ENCODE measurements around the gene TRERF1. TPM values are rescaled to one million over a fixed set of nuclear protein-coding genes. Genes with fewer than 3 reads are reported as not detected.

Gene TRERF1
- total RNA-seq, 4 donors from 2014 or later = 14.7 to 22.0 (median 19.0) TPM

DNA sequence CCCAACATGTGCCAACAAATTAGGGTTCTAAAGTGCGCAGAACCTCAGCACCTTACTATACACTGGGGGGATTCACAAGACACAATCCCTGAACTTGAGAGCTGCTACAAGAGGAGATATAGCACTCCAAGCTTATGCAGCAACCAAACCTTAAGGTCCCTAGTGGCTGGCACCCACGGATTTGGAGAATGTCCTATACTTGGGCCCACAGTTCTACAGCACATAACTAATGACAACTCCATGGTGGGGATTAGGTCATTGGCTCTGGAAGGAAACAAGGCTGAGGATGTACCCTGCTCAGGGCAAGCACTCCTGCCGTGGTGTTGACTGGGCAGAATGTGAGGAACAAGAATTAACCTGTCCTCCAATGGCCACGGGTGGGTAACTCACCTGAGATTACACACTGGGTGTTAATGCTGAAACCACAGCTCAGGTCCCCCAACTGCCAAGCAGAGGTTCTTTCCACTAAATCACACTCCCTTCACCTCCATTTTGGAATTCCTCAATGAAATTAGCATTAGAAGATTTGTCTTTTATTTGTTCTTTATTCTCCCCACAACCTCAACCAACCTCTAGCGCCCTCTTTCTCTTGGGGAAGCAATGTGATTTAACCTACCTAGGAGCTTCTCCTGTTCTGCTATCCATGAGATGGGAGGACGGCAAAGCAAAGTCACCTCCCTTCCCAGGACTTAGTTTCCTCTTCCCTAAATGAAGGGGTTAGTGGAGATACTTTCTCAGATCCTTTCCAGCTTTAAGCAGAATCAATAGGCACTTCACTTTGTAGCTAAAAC is 32.0 kb downstream of the TRERF1 start:
- Histone ChIP-seq H3K27me3 (no peaks in the 10 kb centered on the region), H3K9me3 (no peaks in the 10 kb centered on the region), H3K27ac (no peak overlapping the region), H3K36me3 (no peaks in the 10 kb centered on the region), H3K4me1 (peaks cover 10% of the 10 kb centered on the region), H3K4me3 (no peak overlapping the region)
- DNase-seq (ENCODE audit: low spot score in 2 of 2) = no peak
- TF ChIP-seq CTCF (IDR thresholded peaks at IDR 0.05) (no peak), POLR2A (IDR thresholded peaks at IDR 0.05) (no peak), EP300 (IDR thresholded peaks at IDR 0.05) (no peak), POLR2AphosphoS5 (IDR thresholded peaks at IDR 0.05) (no peak)
- WGBS = 75% methylated on average over 6 of the region's 6 CpGs

DNA sequence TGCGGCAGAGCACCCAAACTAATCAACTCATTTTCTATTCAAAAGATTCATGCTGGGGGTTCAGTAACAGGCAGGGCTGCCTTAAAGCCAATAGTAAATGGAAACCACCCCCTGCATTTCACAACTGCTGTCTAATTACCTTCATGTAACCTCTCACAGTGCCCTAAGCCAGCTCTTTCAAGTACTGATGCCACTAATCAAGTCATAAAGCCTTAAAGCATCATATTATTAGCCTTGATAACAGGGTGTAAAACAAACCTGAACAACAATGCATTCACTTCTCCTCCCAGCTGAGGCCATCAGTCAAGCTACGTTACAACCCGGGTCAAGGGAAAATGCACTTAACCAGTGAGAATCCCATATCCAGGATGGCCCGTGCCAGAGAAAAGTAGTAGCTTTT is 33.0 kb downstream of the TRERF1 start:
- Histone ChIP-seq H3K9me3 (no peaks in the 10 kb centered on the region), H3K27ac (no peak overlapping the region), H3K4me1 (peaks cover 10% of the 10 kb centered on the region), H3K27me3 (no peaks in the 10 kb centered on the region), H3K36me3 (no peaks in the 10 kb centered on the region), H3K4me3 (no peak overlapping the region)
- TF ChIP-seq POLR2A (IDR thresholded peaks at IDR 0.05) (no peak), EP300 (IDR thresholded peaks at IDR 0.05) (no peak), CTCF (IDR thresholded peaks at IDR 0.05) (no peak), POLR2AphosphoS5 (IDR thresholded peaks at IDR 0.05) (no peak)
- WGBS = 93% methylated on average over 4 of the region's 4 CpGs
- DNase-seq (ENCODE audit: low spot score in 2 of 2) = no peak

DNA sequence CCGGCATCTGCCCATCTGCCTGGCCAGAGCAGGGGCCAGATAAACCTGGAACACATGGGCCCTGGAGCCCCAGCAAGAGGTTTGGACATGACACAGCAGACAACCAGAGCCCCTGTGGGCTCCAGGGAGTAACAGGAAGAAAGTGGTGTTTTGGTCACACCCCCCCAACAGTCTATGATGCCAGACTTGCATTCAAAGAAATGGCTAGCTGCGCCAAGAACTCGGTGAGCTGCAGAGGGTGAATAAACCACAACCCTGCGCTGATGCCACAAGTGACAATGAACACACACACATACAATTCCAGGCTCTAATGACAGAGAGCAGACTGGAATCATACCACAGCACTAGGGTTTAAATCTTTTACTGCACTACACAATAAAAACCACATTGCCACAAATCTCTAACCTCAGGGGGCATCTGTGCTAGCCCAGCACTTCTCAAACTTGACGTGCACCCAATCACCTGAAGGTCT is 34.0 kb downstream of the TRERF1 start:
- no peak overlapping the region for H3K4me3 ChIP-seq
- TF ChIP-seq POLR2AphosphoS5 (IDR thresholded peaks at IDR 0.05) = no peak
- TF ChIP-seq EP300 (IDR thresholded peaks at IDR 0.05) = no peak
- no peak for TF ChIP-seq CTCF (IDR thresholded peaks at IDR 0.05)
- no peak for TF ChIP-seq POLR2A (IDR thresholded peaks at IDR 0.05)
- 62% methylated on average over 5 of the region's 5 CpGs for WGBS
- no peaks in the 10 kb centered on the region for H3K27me3 ChIP-seq
- H3K4me1 ChIP-seq = peaks cover 10% of the 10 kb centered on the region
- H3K36me3 ChIP-seq = no peaks in the 10 kb centered on the region
- DNase-seq (ENCODE audit: low spot score in 2 of 2) = no peak
- H3K27ac ChIP-seq = no peak overlapping the region
- H3K9me3 ChIP-seq = no peaks in the 10 kb centered on the region

- 62% methylated on average over 6 of the region's 6 CpGs for WGBS
- Histone ChIP-seq H3K27ac (no peak overlapping the region), H3K27me3 (no peaks in the 10 kb centered on the region), H3K9me3 (no peaks in the 10 kb centered on the region), H3K4me1 (peaks cover 16% of the 10 kb centered on the region), H3K4me3 (no peak overlapping the region), H3K36me3 (no peaks in the 10 kb centered on the region)
- TF ChIP-seq CTCF (IDR thresholded peaks at IDR 0.05) = no peak
- TF ChIP-seq EP300 (IDR thresholded peaks at IDR 0.05) = no peak
- no peak for TF ChIP-seq POLR2AphosphoS5 (IDR thresholded peaks at IDR 0.05)
- no peak for TF ChIP-seq POLR2A (IDR thresholded peaks at IDR 0.05)
- DNase-seq (ENCODE audit: low spot score in 2 of 2) = no peak
Measured at GRCh38 chr6:42411406-42411805, 40.3 kb downstream of the TRERF1 start.

DNA sequence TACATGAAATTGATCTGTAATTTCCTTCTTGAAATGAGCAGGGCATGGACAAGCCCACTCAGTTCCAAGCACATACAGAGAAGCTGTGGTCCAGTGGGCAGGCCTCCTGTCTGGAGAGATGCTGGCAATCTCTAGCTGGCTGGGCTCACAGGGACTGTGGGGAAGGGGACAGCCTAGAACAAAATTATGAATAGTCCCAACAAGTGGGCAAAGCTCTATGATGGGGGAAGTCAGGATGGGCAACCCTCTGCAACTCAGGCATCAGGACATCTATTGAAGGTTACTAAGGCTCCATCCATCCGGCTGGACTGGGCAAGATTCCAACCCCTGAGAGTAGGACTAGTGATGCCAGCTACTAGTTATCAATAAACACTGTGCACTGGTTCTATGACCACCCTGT is 40.9 kb downstream of the TRERF1 start:
- no peak overlapping the region for H3K4me3 ChIP-seq
- H3K27ac ChIP-seq = no peak overlapping the region
- WGBS = 71% methylated on average over 1 of the region's 1 CpG
- TF ChIP-seq EP300 (IDR thresholded peaks at IDR 0.05) (no peak), POLR2A (IDR thresholded peaks at IDR 0.05) (no peak)
- DNase-seq (ENCODE audit: low spot score in 2 of 2) = no peak
- H3K36me3 ChIP-seq = no peaks in the 10 kb centered on the region
- H3K27me3 ChIP-seq = no peaks in the 10 kb centered on the region
- H3K4me1 ChIP-seq = peaks cover 21% of the 10 kb centered on the region
- H3K9me3 ChIP-seq = no peaks in the 10 kb centered on the region

Data from suprapubic skin (tissue), 4 donors.